ENCODE results near the gene MYB. TPM values are rescaled to one million over a fixed set of nuclear protein-coding genes. Genes with fewer than 3 reads are reported as not detected.

Gene MYB
- total RNA-seq, 1 donor from 2014 or later: 2.0 TPM

- DNase-seq: no peak
- Histone ChIP-seq H3K27me3 (no peaks in the 10 kb centered on the region), H3K4me3 (no peak overlapping the region), H3K4me1 (no peaks in the 10 kb centered on the region), H3K36me3 (no peaks in the 10 kb centered on the region), H3K9me3 (no peaks in the 10 kb centered on the region), H3K27ac (no peak overlapping the region)
- ATAC-seq: no peak
- intact Hi-C loops (cut with DNase I): no loop called here
- TF ChIP-seq CTCF (IDR thresholded peaks at IDR 0.05): no peak
Measured at GRCh38 chr6:135222623-135223022, 41.5 kb downstream of the MYB start.

- no peak for DNase-seq
- no peaks in the 10 kb centered on the region for H3K4me1 ChIP-seq
- TF ChIP-seq CTCF (IDR thresholded peaks at IDR 0.05): no peak
- no peaks in the 10 kb centered on the region for H3K36me3 ChIP-seq
- intact Hi-C loops (cut with DNase I): no loop called here
- H3K9me3 ChIP-seq: no peaks in the 10 kb centered on the region
- ATAC-seq: no peak
- H3K4me3 ChIP-seq: no peak overlapping the region
- no peak overlapping the region for H3K27ac ChIP-seq
- no peaks in the 10 kb centered on the region for H3K27me3 ChIP-seq
Measured at GRCh38 chr6:135224037-135224647, 43.0 kb downstream of the MYB start.

DNA sequence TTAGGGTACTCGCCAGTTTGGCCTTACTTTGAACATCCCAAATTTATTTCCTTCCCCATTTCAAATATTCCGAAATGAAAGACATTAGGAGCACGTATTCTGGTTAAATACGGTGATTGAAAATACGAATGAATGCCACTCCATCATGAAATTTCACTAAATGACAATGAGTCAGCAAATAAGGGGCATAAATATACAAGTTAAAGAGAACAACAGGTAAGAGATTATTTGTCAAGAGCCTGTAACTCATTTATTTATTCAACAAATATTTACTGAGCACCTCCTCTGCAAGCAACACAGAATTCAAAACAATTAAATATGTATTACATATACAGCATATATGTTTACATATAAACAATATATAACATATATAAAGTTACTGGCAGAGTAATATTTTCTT is 44.8 kb downstream of the MYB start:
- DNase-seq: no peak
- intact Hi-C loops (cut with DNase I): no loop called here
- no peak for TF ChIP-seq CTCF (IDR thresholded peaks at IDR 0.05)
- Histone ChIP-seq H3K4me1 (no peaks in the 10 kb centered on the region), H3K27ac (no peak overlapping the region), H3K36me3 (no peaks in the 10 kb centered on the region), H3K4me3 (no peak overlapping the region), H3K27me3 (no peaks in the 10 kb centered on the region), H3K9me3 (no peaks in the 10 kb centered on the region)
- ATAC-seq: no peak

- Histone ChIP-seq H3K4me3 (no peak overlapping the region), H3K36me3 (no peaks in the 10 kb centered on the region), H3K9me3 (no peaks in the 10 kb centered on the region), H3K27ac (no peak overlapping the region), H3K4me1 (no peaks in the 10 kb centered on the region), H3K27me3 (no peaks in the 10 kb centered on the region)
- no peak for TF ChIP-seq CTCF (IDR thresholded peaks at IDR 0.05)
- ATAC-seq (no peak), DNase-seq (no peak)
- intact Hi-C loops (cut with DNase I): no loop called here
Measured at GRCh38 chr6:135226537-135226936, 45.4 kb downstream of the MYB start.

DNA sequence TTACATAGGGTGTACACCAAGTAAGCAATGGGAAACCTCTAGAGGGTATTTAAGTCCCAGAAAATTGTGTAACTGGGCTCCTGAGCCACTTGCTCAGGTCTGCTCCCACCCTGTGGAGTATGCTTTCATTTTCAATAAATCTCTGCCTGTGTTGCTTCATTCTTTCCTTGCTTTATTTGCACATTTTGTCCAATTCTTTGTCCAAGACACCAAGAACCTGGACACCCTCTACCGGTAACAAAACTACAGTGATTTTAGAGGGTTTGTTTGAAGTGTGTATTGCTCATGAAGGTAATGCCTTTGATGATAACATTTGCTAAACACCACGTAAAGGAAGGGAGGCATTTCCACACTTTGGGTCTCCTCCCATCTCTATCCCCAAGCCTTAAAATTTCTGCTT is 46.2 kb downstream of the MYB start:
- intact Hi-C loops (cut with DNase I): no loop called here
- no peaks in the 10 kb centered on the region for H3K36me3 ChIP-seq
- H3K9me3 ChIP-seq: no peaks in the 10 kb centered on the region
- DNase-seq (no peak), ATAC-seq (no peak)
- no peaks in the 10 kb centered on the region for H3K4me1 ChIP-seq
- TF ChIP-seq CTCF (IDR thresholded peaks at IDR 0.05): no peak
- H3K27me3 ChIP-seq: no peaks in the 10 kb centered on the region
- no peak overlapping the region for H3K27ac ChIP-seq
- H3K4me3 ChIP-seq: no peak overlapping the region

GRCh38 chr6:135227758-135228157 is 46.6 kb downstream of the MYB start:
- Histone ChIP-seq H3K36me3 (no peaks in the 10 kb centered on the region), H3K4me3 (no peak overlapping the region), H3K4me1 (no peaks in the 10 kb centered on the region), H3K27ac (no peak overlapping the region), H3K27me3 (no peaks in the 10 kb centered on the region), H3K9me3 (no peaks in the 10 kb centered on the region)
- intact Hi-C loops (cut with DNase I): no loop called here
- no peak for DNase-seq
- no peak for ATAC-seq
- TF ChIP-seq CTCF (IDR thresholded peaks at IDR 0.05): no peak

Data from upper lobe of right lung (tissue), 1 donor.